ENCODE measurements around the gene CLBA1.

DNA sequence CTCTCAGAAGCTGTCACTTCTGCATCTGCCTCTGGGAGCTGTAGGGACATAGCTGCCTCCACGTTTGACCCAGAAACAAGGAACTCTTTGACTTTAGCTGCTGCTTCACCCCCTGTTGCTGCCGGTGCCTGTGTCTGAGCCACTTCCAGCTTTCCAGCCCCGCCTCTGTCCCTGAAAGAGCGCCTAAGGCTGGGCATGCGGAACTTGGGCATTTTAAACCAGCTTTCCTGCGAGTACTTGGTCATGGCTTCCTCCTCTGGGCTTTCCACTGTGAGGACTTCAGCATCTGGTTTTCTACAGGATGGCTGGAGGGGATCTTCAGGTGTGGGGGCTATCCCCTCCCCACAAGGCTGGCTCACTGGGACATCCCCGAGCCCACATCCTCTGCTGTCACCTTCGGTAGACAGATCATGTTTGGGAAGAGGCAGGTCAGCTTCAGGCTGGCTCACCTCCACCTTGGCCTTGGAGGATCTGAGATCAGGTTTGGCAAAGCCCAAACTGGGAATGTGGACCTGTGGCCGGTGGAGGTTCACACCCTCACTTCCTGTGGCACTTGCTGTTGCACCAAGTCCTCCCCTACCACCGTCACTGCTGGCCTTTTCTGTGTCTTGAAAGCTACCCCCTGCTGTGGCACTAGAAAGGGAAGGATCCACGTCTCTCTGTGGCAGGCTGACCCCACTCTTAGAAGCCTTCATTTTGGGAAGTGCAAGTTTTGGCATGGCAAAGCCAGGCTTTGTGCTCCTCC is 45.8 kb upstream of the CLBA1 start:
- TF ChIP-seq TCF7L2 (IDR thresholded peaks at IDR 0.05; ENCODE audit: borderline replicate concordance, low read depth, low read length): no peak
- TF ChIP-seq YY1 (tag by site-specific recombination; IDR thresholded peaks at IDR 0.05): no peak
